ENCODE measurements around the gene GTF3C4.

Gene GTF3C4, protein sequence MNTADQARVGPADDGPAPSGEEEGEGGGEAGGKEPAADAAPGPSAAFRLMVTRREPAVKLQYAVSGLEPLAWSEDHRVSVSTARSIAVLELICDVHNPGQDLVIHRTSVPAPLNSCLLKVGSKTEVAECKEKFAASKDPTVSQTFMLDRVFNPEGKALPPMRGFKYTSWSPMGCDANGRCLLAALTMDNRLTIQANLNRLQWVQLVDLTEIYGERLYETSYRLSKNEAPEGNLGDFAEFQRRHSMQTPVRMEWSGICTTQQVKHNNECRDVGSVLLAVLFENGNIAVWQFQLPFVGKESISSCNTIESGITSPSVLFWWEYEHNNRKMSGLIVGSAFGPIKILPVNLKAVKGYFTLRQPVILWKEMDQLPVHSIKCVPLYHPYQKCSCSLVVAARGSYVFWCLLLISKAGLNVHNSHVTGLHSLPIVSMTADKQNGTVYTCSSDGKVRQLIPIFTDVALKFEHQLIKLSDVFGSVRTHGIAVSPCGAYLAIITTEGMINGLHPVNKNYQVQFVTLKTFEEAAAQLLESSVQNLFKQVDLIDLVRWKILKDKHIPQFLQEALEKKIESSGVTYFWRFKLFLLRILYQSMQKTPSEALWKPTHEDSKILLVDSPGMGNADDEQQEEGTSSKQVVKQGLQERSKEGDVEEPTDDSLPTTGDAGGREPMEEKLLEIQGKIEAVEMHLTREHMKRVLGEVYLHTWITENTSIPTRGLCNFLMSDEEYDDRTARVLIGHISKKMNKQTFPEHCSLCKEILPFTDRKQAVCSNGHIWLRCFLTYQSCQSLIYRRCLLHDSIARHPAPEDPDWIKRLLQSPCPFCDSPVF
- long read RNA-seq, full-length matches to known transcripts, result 3 of 22 reads
- long read RNA-seq, partial matches to known transcripts, result 11 of 22 reads
- long read RNA-seq, other reads (novel, unspliced or antisense), result 8 of 22 reads

GRCh38 chr9:132670457-132671391 is at the start of gene GTF3C4:
Gene GTF3C4 (plus strand): TSS chr9:132670464. CDS start chr9:132670599, 135 bp downstream.
- TF ChIP-seq SPI1 (IDR thresholded peaks at IDR 0.05; ENCODE audit: borderline replicate concordance, low read depth), result no peak
- TF ChIP-seq REST (IDR thresholded peaks at IDR 0.05; ENCODE audit: insufficient replicate concordance, low read depth), result no peak
- TF ChIP-seq POLR2AphosphoS5 (IDR thresholded peaks at IDR 0.05; ENCODE audit: low read depth), result no peak
- TF ChIP-seq GABPA (IDR thresholded peaks at IDR 0.05; ENCODE audit: low read depth), result no peak
- TF ChIP-seq CTCF (IDR thresholded peaks at IDR 0.05; ENCODE audit: insufficient read depth, low read length), result no peak
- peak within 1 kb of the TSS; percentile 97 for H3K4me3 ChIP-seq (replicated peaks; ENCODE audit: insufficient read depth, low read length)
- no peaks in the 10 kb centered on the region for H3K27me3 ChIP-seq (ENCODE audit: insufficient read depth, poor library complexity, severe bottlenecking)
- peak within 1 kb of the TSS; percentile 97 for H3K27ac ChIP-seq (replicated peaks)
- peak in 1 of 2 experiments; percentile 29 for DNase-seq (ENCODE audit: low read depth in 1 of 2, low spot score in 1 of 2)

DNA sequence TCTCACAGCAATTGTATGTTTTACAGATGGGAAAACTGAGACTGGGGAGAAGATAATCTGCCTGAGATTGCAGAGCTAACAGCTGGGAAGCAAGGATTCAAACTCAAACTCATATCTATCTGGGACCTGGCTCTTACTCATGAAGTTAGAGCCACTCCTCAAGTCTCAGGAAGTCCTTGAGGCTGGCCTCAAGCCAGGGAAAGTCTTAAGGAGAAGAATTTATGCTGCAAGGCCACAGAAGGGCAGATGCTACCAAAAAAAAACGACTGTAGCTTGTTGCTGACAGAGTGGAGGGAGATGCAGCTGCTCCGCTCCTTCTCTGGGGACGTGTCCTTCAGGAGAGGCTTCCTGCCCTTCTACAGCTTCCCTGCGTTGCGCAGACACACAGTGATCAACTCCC is 48.1 kb upstream of the GTF3C4 start:
- H3K27ac ChIP-seq (replicated peaks), result no peak overlapping the region
- no peaks in the 10 kb centered on the region for H3K27me3 ChIP-seq (ENCODE audit: insufficient read depth, poor library complexity, severe bottlenecking)
- TF ChIP-seq SPI1 (IDR thresholded peaks at IDR 0.05; ENCODE audit: borderline replicate concordance, low read depth), result no peak
- no peak for TF ChIP-seq REST (IDR thresholded peaks at IDR 0.05; ENCODE audit: insufficient replicate concordance, low read depth)
- TF ChIP-seq POLR2AphosphoS5 (IDR thresholded peaks at IDR 0.05; ENCODE audit: low read depth), result no peak
- no peak for TF ChIP-seq CTCF (IDR thresholded peaks at IDR 0.05; ENCODE audit: insufficient read depth, low read length)
- no peak for TF ChIP-seq GABPA (IDR thresholded peaks at IDR 0.05; ENCODE audit: low read depth)
- no peak overlapping the region for H3K4me3 ChIP-seq (replicated peaks; ENCODE audit: insufficient read depth, low read length)
- DNase-seq (ENCODE audit: low read depth in 1 of 2, low spot score in 1 of 2), result no peak

GRCh38 chr9:132626285-132626684 is 44.0 kb upstream of the GTF3C4 start:
- DNase-seq (ENCODE audit: low read depth in 1 of 2, low spot score in 1 of 2), result no peak
- Histone ChIP-seq H3K27ac (replicated peaks) (no peak overlapping the region), H3K4me3 (replicated peaks; ENCODE audit: insufficient read depth, low read length) (no peak overlapping the region), H3K27me3 (ENCODE audit: insufficient read depth, poor library complexity, severe bottlenecking) (no peaks in the 10 kb centered on the region)
- TF ChIP-seq SPI1 (IDR thresholded peaks at IDR 0.05; ENCODE audit: borderline replicate concordance, low read depth) (no peak), REST (IDR thresholded peaks at IDR 0.05; ENCODE audit: insufficient replicate concordance, low read depth) (no peak), GABPA (IDR thresholded peaks at IDR 0.05; ENCODE audit: low read depth) (no peak), CTCF (IDR thresholded peaks at IDR 0.05; ENCODE audit: insufficient read depth, low read length) (no peak), POLR2AphosphoS5 (IDR thresholded peaks at IDR 0.05; ENCODE audit: low read depth) (no peak)

All from HL-60 (cell line).